B cell (primary cell): ENCODE measurements around the gene DDX27. TPM values are rescaled to one million over a fixed set of nuclear protein-coding genes. Genes with fewer than 3 reads are reported as not detected.

Experiments used
- ATAC-seq: fragments of 200-7000 bp; cut with Tn5 transposase; one replicate; pipeline ENCODE4 v1.10.0; 2021; ENCODE audit warnings: low read depth, mild to moderate bottlenecking, moderate number of reproducible peaks, moderate library complexity
- CTCF ChIA-PET: fragments of 350-600 bp; sonication (Branson Sonifier 250); formaldehyde crosslinking; loops from one replicate; lab custom pipeline; 2021; ENCODE audit warnings: antibody characterized with exemption, inconsistent platforms; lab: Charles Lee
- POLR2A ChIA-PET: fragments of 350-600 bp; sonication (Branson Sonifier 250); formaldehyde crosslinking; loops from one replicate; lab custom pipeline; 2021; ENCODE audit warnings: antibody characterized with exemption; lab: Charles Lee
- DNase-seq: peaks from one replicate; pipeline ENCODE4 v3.0.0; 2013
- H2AFZ ChIP-seq: 2 replicates; pipeline ENCODE4 v1.6.1; 2012; ENCODE audit warnings: mild to moderate bottlenecking, low read depth, low read length; ENCODE audit not compliant: insufficient read depth, poor library complexity, severe bottlenecking
- H3K27ac ChIP-seq, 2 donors: 1 replicate in 1 of 2; 2 replicates in 1 of 2; pipeline ENCODE4 v1.5.1; 2012 to 2013; ENCODE audit warnings: low read length in 2 of 2, mild to moderate bottlenecking in 2 of 2, moderate library complexity in 1 of 2
- H3K27me3 ChIP-seq, 4 experiments: fragments of 200-600 bp in 1 of 4; sonication (generic) in 1 of 4; replicated peaks in 1 of 4; 1 replicate in 2 of 4; 2 replicates in 2 of 4; pipeline versions ENCODE4 v1.6.1 to v1.7.0; 2013 to 2016; ENCODE audit warnings: low read length in 3 of 4, mild to moderate bottlenecking in 2 of 4, mixed read lengths in 1 of 4, moderate library complexity in 1 of 4; ENCODE audit not compliant: insufficient read depth in 4 of 4, control insufficient read depth in 3 of 4; ENCODE audit errors: control extremely low read depth in 1 of 4
- H3K36me3 ChIP-seq, 2 experiments: replicated peaks in 1 of 2; 1 replicate in 1 of 2; 2 replicates in 1 of 2; pipeline versions ENCODE4 v1.6.1 to v1.7.1; 2013; ENCODE audit warnings: low read length in 1 of 2; ENCODE audit not compliant: insufficient read depth in 2 of 2, control insufficient read depth in 1 of 2; ENCODE audit errors: control extremely low read depth in 1 of 2, extremely low read depth in 1 of 2
- H3K4me1 ChIP-seq, 2 donors: fragments of 200-600 bp in 1 of 2; sonication (generic) in 1 of 2; 1 replicate in 1 of 2; 2 replicates in 1 of 2; pipeline versions ENCODE4 v1.5.1 to v1.6.1; 2013 to 2017; ENCODE audit warnings: low read length in 2 of 2; ENCODE audit not compliant: control insufficient read depth in 2 of 2, insufficient read depth in 2 of 2
- H3K4me2 ChIP-seq: replicated peaks from 2 replicates; pipeline ENCODE3; 2012; ENCODE audit warnings: mild to moderate bottlenecking, low read depth, low read length; ENCODE audit not compliant: poor library complexity, severe bottlenecking
- H3K4me3 ChIP-seq, 5 experiments: fragments of 200-600 bp in 1 of 5; sonication (generic) in 1 of 5; 1 replicate in 3 of 5; 2 replicates in 2 of 5; pipeline versions ENCODE4 v1.5.1 to v1.7.0; 2011 to 2016; ENCODE audit warnings: low read length in 4 of 5, mild to moderate bottlenecking in 4 of 5, low read depth in 2 of 5, control low read depth in 1 of 5, moderate library complexity in 1 of 5; ENCODE audit not compliant: insufficient read depth in 1 of 5; ENCODE audit errors: control extremely low read depth in 1 of 5, extremely low read depth in 1 of 5
- H3K79me2 ChIP-seq: fragments of 200-600 bp; sonication (generic); one replicate; pipeline ENCODE4 v1.6.0; 2016; ENCODE audit warnings: low read length; ENCODE audit not compliant: control insufficient read depth, insufficient read depth
- H3K9ac ChIP-seq: fragments of 200-600 bp; sonication (generic); 2 replicates; pipeline ENCODE4 v1.6.1; 2017; ENCODE audit warnings: mild to moderate bottlenecking, low read length, moderate library complexity
- H3K9me3 ChIP-seq, 3 donors: one replicate each; pipeline versions ENCODE4 v1.6.1 to v1.7.1; 2013; ENCODE audit warnings: low read length in 2 of 3; ENCODE audit not compliant: control insufficient read depth in 2 of 3, insufficient read depth in 1 of 3; ENCODE audit errors: control extremely low read depth in 1 of 3
- H4K20me1 ChIP-seq: 2 replicates; pipeline ENCODE4 v1.6.0; 2012; ENCODE audit warnings: mild to moderate bottlenecking, low read length; ENCODE audit not compliant: insufficient read depth, control insufficient read depth, poor library complexity, severe bottlenecking
- H3K27ac Mint-ChIP-seq: one replicate; pipeline ENCODE4 v1.8.0; 2021; ENCODE audit warnings: mixed read lengths
- H3K27me3 Mint-ChIP-seq: one replicate; pipeline ENCODE4 v1.8.0; 2021; ENCODE audit warnings: mixed read lengths
- H3K4me1 Mint-ChIP-seq: one replicate; pipeline ENCODE4 v1.8.0; 2021; ENCODE audit warnings: mixed read lengths
- H3K4me3 Mint-ChIP-seq: one replicate; pipeline ENCODE4 v1.8.0; 2021; ENCODE audit warnings: mixed read lengths
- H3K9me3 Mint-ChIP-seq: one replicate; pipeline ENCODE4 v1.8.0; 2022; ENCODE audit warnings: mixed read lengths; ENCODE audit not compliant: insufficient read depth
- CTCF ChIP-seq: fragments of 200-600 bp; IDR thresholded peaks from one replicate; pipeline ENCODE4 v1.8.0; 2022; ENCODE audit warnings: antibody characterized with exemption, mild to moderate bottlenecking
- EZH2 ChIP-seq: IDR thresholded peaks from 2 replicates; pipeline ENCODE4 v1.6.1; 2012; ENCODE audit warnings: borderline replicate concordance, low read depth, mild to moderate bottlenecking, moderate library complexity, low read length; ENCODE audit not compliant: insufficient read depth, poor library complexity, severe bottlenecking
- WGBS: methylation state at CpG from one replicate; pipeline ENCODE4 v1.1.5; 2013; ENCODE audit warnings: missing lambda C conversion rate; ENCODE audit not compliant: insufficient coverage; 5-methylcytosine and 5-hydroxymethylcytosine counted together
- intact Hi-C: fragments of 100-400 bp; cut with micrococcal nuclease; formaldehyde crosslinking; loops from one replicate; pipeline ENCODE4 v1.10.0; 2022
- polyA plus RNA-seq: library from polyadenylated mRNA; depleted of rRNA; stranded (reverse); fragments of >200 nt; gene quantifications from 2 replicates; pipeline ENCODE4 v1.2.3, GENCODE V29; 2012
- total RNA-seq, 2 donors: library from RNA; stranded (reverse); fragments of 120-200 nt in 1 of 2; gene quantifications; 1 replicate in 1 of 2; 2 replicates in 1 of 2; pipeline versions ENCODE4 v1.2.3 to v1.2.4, GENCODE V29; 2013 to 2022

DDX27 gene
- total and polyA plus RNA-seq, 2 donors (not counting 1 experiment from before 2014, with no cell fraction given), result 55.0 to 74.6 TPM

GRCh38 chr20:49279677-49280462, 60.7 kb downstream of the DDX27 start:
- Histone ChIP-seq H4K20me1 (peaks cover 67% of the 10 kb centered on the region), H3K4me3 (peak overlapping the region; percentile 78 to 100 (median 96))
- no peak for TF ChIP-seq CTCF
- TF ChIP-seq EZH2, result no peak

More at GRCh38 chr20:49279677-49280462, 60.7 kb downstream of the DDX27 start:
- ChIA-PET CTCF (interaction anchor here (0.9 to 1.3 kb wide), 3 partner anchors 9 to 63 kb away, joined by 3 read pairs; no protein-coding TSS in a partner anchor), POLR2A (no interaction called here)
- peaks cover 3 to 66% of the 10 kb centered on the region in 2 experiments for H3K36me3 ChIP-seq
- H3K9me3 Mint-ChIP-seq, result peaks cover 25% of the 10 kb centered on the region
- H3K79me2 ChIP-seq, result peaks cover 94% of the 10 kb centered on the region
- peak overlapping the region; percentile 62 to 98 for H3K27ac ChIP-seq
- WGBS, result 52% methylated on average over 3 of the region's 7 CpGs
- intact Hi-C loops, result loop anchor here (5.0 kb wide), 2 partner anchors 358 to 1923 kb away; partner anchors contain the start of genes ARFGEF2 and ZMYND8
- peak overlapping the region; percentile 99 for H3K4me3 Mint-ChIP-seq
- no peak overlapping the region for H2AFZ ChIP-seq
- peaks cover 75% of the 10 kb centered on the region for H3K4me1 Mint-ChIP-seq
- H3K27me3 ChIP-seq, result no peaks in the 10 kb centered on the region
- H3K27me3 Mint-ChIP-seq, result no peaks in the 10 kb centered on the region
- ATAC-seq (no peak), DNase-seq (peak; percentile 39)
- peak overlapping the region; percentile 88 for H3K9ac ChIP-seq
- H3K27ac Mint-ChIP-seq, result peak overlapping the region; percentile 77
- peaks cover 59 to 74% of the 10 kb centered on the region in 2 donors for H3K4me1 ChIP-seq
- peak overlapping the region; percentile 74 for H3K4me2 ChIP-seq
- H3K9me3 ChIP-seq, result peaks cover 1 to 50% (median 42%) of the 10 kb centered on the region in 3 donors
